ENCODE measurements around the gene SRGAP1. TPM values are rescaled to one million over a fixed set of nuclear protein-coding genes. Genes with fewer than 3 reads are reported as not detected.

The SRGAP1 gene
- total and polyA plus RNA-seq, 2 of the 8 experiments (the other 6 are each of a cell fraction or from before 2014, with no cell fraction given), result 3.2 to 7.3 TPM

- no peak for TF ChIP-seq NRF1 (IDR thresholded peaks at IDR 0.05; ENCODE audit: low read depth, low read length)
Measured at GRCh38 chr12:63900922-63901793, 56.7 kb downstream of the SRGAP1 start (continued).
